ENCODE measurements around the gene FETUB.

The FETUB gene

GRCh38 chr3:186614597-186615483, 25.4 kb upstream of the FETUB start:
- no peak overlapping the region for H2AFZ ChIP-seq (ENCODE audit: insufficient read depth, low read length, poor library complexity)
- H2BK120ac ChIP-seq (ENCODE audit: insufficient read depth, low read length, poor library complexity), result no peak overlapping the region
- DNase-seq, result peak; percentile 58 to 91
- H3K36me3 ChIP-seq (ENCODE audit: control insufficient read depth in 1 of 2, insufficient read depth in 2 of 2, low read length in 2 of 2), result no peaks in the 10 kb centered on the region
- no peak overlapping the region for H2BK5ac ChIP-seq (ENCODE audit: low read depth, low read length, poor library complexity)
- H3K79me2 ChIP-seq (ENCODE audit: control insufficient read depth, insufficient read depth, low read length, poor library complexity), result no peaks in the 10 kb centered on the region
- peaks cover 0 to 2% of the 10 kb centered on the region in 2 experiments for H3K4me1 ChIP-seq (ENCODE audit: control insufficient read depth in 1 of 2, insufficient read depth in 2 of 2, low read length in 2 of 2)
- H2AK5ac ChIP-seq (ENCODE audit: low read length), result no peak overlapping the region
- peaks cover 3% of the 10 kb centered on the region for H3K9me3 ChIP-seq (ENCODE audit: insufficient read depth, low read depth, low read length)
- H3K9ac ChIP-seq (ENCODE audit: low read length), result no peak overlapping the region
- no peak overlapping the region for H3K4ac ChIP-seq (ENCODE audit: low read depth, low read length)
- no CpG with 5 or more reads among the region's 16 CpGs for WGBS (ENCODE audit: extremely low coverage, insufficient coverage, insufficient read length)
- no peak overlapping the region for H3K4me2 ChIP-seq (ENCODE audit: low read length)
- no peaks in the 10 kb centered on the region for H3K27me3 ChIP-seq (ENCODE audit: insufficient read depth, low read length)
- no peak overlapping the region for H2BK12ac ChIP-seq (ENCODE audit: low read length)
- no peak overlapping the region for H3K4me3 ChIP-seq (ENCODE audit: low read depth, low read length)
- H3K79me1 ChIP-seq (ENCODE audit: low read length), result no peaks in the 10 kb centered on the region
- H3K18ac ChIP-seq (ENCODE audit: low read length), result no peak overlapping the region
- H4K8ac ChIP-seq (ENCODE audit: low read depth, low read length), result no peak overlapping the region
- no peak overlapping the region for H3K23ac ChIP-seq (ENCODE audit: low read length)
- H3K27ac ChIP-seq (ENCODE audit: low read depth, low read length), result no peak overlapping the region
- H3K14ac ChIP-seq (ENCODE audit: low read length), result no peak overlapping the region
- H4K12ac ChIP-seq (ENCODE audit: low read depth, low read length), result no peak overlapping the region
- no peak overlapping the region for H4K91ac ChIP-seq (ENCODE audit: low read depth, low read length)

DNA sequence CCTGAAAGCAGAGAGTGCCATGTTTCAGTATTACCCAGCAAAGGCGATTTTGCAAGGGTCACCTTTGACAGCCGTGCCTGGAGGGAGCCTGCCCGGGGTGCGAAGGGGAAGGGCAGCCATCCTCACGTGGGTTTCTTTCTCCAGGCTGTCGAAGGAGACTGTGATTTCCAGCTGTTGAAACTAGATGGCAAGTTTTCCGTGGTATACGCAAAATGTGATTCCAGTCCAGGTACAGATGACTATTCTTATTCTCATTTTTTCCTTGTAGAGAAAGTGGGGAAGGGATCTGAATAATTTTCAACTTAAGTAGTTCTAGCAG, 23.9 kb upstream of the FETUB start:
- Histone ChIP-seq H3K79me1 (ENCODE audit: low read length) (no peaks in the 10 kb centered on the region), H2BK5ac (ENCODE audit: low read depth, low read length, poor library complexity) (no peak overlapping the region), H3K9ac (ENCODE audit: low read length) (no peak overlapping the region), H3K18ac (ENCODE audit: low read length) (no peak overlapping the region), H2AFZ (ENCODE audit: insufficient read depth, low read length, poor library complexity) (no peak overlapping the region), H3K4me1 (ENCODE audit: control insufficient read depth in 1 of 2, insufficient read depth in 2 of 2, low read length in 2 of 2) (peaks cover 0 to 2% of the 10 kb centered on the region in 2 experiments), H3K36me3 (ENCODE audit: control insufficient read depth in 1 of 2, insufficient read depth in 2 of 2, low read length in 2 of 2) (no peaks in the 10 kb centered on the region), H4K91ac (ENCODE audit: low read depth, low read length) (no peak overlapping the region), H3K4ac (ENCODE audit: low read depth, low read length) (no peak overlapping the region), H4K12ac (ENCODE audit: low read depth, low read length) (no peak overlapping the region), H3K4me2 (ENCODE audit: low read length) (no peak overlapping the region), H2BK120ac (ENCODE audit: insufficient read depth, low read length, poor library complexity) (no peak overlapping the region), H3K27me3 (ENCODE audit: insufficient read depth, low read length) (no peaks in the 10 kb centered on the region), H2BK12ac (ENCODE audit: low read length) (no peak overlapping the region), H2AK5ac (ENCODE audit: low read length) (no peak overlapping the region), H4K8ac (ENCODE audit: low read depth, low read length) (no peak overlapping the region), H3K79me2 (ENCODE audit: control insufficient read depth, insufficient read depth, low read length, poor library complexity) (no peaks in the 10 kb centered on the region), H3K4me3 (ENCODE audit: low read depth, low read length) (no peak overlapping the region), H3K27ac (ENCODE audit: low read depth, low read length) (no peak overlapping the region), H3K14ac (ENCODE audit: low read length) (no peak overlapping the region), H3K23ac (ENCODE audit: low read length) (no peak overlapping the region), H3K9me3 (ENCODE audit: insufficient read depth, low read depth, low read length) (peaks cover 3% of the 10 kb centered on the region)
- no peak for DNase-seq
- no CpG with 5 or more reads among the region's 8 CpGs for WGBS (ENCODE audit: extremely low coverage, insufficient coverage, insufficient read length)

DNA sequence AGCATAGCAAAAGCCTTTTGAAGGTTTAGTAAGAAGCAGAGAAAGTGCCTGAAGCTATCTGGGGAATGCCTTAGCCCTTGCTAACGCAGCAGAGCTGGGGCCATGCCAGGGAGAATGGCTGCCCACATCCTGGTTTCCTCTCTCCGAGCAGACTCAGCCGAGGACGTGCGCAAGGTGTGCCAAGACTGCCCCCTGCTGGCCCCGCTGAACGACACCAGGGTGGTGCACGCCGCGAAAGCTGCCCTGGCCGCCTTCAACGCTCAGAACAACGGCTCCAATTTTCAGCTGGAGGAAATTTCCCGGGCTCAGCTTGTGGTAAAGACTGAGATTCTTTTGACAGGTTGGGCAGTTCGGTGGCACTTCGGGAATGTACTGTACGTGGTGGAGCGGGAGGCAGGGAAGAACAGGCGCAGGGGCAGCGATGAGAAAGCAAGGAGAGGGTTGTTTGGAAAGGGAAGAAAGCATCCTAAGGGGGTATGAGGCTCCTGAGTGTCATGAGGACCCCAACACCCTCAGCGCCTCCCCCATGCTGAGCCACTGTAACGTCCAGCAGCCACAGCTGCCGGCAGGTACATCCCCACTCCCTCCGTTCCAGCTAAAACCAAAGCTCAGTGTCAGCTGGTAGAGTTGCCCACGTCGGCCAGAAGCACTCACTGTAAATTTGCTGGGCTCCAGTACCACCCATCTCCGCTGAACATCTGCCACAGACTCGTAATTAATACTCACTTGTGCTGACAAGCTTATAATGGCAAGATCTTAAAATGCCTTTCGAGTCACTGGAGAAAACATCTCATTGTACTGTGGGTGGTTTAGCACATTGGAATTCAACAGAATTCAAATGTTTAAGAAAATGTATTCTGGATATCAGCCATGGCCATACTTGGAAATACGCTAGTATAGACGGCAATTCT, 22.9 kb upstream of the FETUB start:
- Histone ChIP-seq H2AK5ac (ENCODE audit: low read length) (no peak overlapping the region), H4K91ac (ENCODE audit: low read depth, low read length) (no peak overlapping the region), H3K4me2 (ENCODE audit: low read length) (no peak overlapping the region), H4K12ac (ENCODE audit: low read depth, low read length) (no peak overlapping the region), H3K79me2 (ENCODE audit: control insufficient read depth, insufficient read depth, low read length, poor library complexity) (no peaks in the 10 kb centered on the region), H3K4me1 (ENCODE audit: control insufficient read depth in 1 of 2, insufficient read depth in 2 of 2, low read length in 2 of 2) (peaks cover 0 to 2% of the 10 kb centered on the region in 2 experiments), H3K36me3 (ENCODE audit: control insufficient read depth in 1 of 2, insufficient read depth in 2 of 2, low read length in 2 of 2) (no peaks in the 10 kb centered on the region), H3K23ac (ENCODE audit: low read length) (no peak overlapping the region), H3K9ac (ENCODE audit: low read length) (no peak overlapping the region), H3K79me1 (ENCODE audit: low read length) (no peaks in the 10 kb centered on the region), H2BK5ac (ENCODE audit: low read depth, low read length, poor library complexity) (no peak overlapping the region), H2BK120ac (ENCODE audit: insufficient read depth, low read length, poor library complexity) (no peak overlapping the region), H3K9me3 (ENCODE audit: insufficient read depth, low read depth, low read length) (peaks cover 3% of the 10 kb centered on the region), H2BK12ac (ENCODE audit: low read length) (no peak overlapping the region), H3K27me3 (ENCODE audit: insufficient read depth, low read length) (no peaks in the 10 kb centered on the region), H3K18ac (ENCODE audit: low read length) (no peak overlapping the region), H4K8ac (ENCODE audit: low read depth, low read length) (no peak overlapping the region), H3K4ac (ENCODE audit: low read depth, low read length) (no peak overlapping the region), H2AFZ (ENCODE audit: insufficient read depth, low read length, poor library complexity) (no peak overlapping the region), H3K14ac (ENCODE audit: low read length) (no peak overlapping the region), H3K4me3 (ENCODE audit: low read depth, low read length) (no peak overlapping the region), H3K27ac (ENCODE audit: low read depth, low read length) (no peak overlapping the region)
- no CpG with 5 or more reads among the region's 31 CpGs for WGBS (ENCODE audit: extremely low coverage, insufficient coverage, insufficient read length)
- peak; percentile 98 to 100 for DNase-seq

- Histone ChIP-seq H3K14ac (ENCODE audit: low read length) (no peak overlapping the region), H3K23ac (ENCODE audit: low read length) (no peak overlapping the region), H4K8ac (ENCODE audit: low read depth, low read length) (no peak overlapping the region), H3K18ac (ENCODE audit: low read length) (no peak overlapping the region), H4K12ac (ENCODE audit: low read depth, low read length) (no peak overlapping the region), H3K27ac (ENCODE audit: low read depth, low read length) (no peak overlapping the region), H4K91ac (ENCODE audit: low read depth, low read length) (no peak overlapping the region), H3K4me2 (ENCODE audit: low read length) (no peak overlapping the region), H3K36me3 (ENCODE audit: control insufficient read depth in 1 of 2, insufficient read depth in 2 of 2, low read length in 2 of 2) (no peaks in the 10 kb centered on the region), H3K9ac (ENCODE audit: low read length) (no peak overlapping the region), H3K9me3 (ENCODE audit: insufficient read depth, low read depth, low read length) (peaks cover 3% of the 10 kb centered on the region), H3K27me3 (ENCODE audit: insufficient read depth, low read length) (no peaks in the 10 kb centered on the region), H2BK5ac (ENCODE audit: low read depth, low read length, poor library complexity) (no peak overlapping the region), H2BK120ac (ENCODE audit: insufficient read depth, low read length, poor library complexity) (no peak overlapping the region), H3K79me1 (ENCODE audit: low read length) (no peaks in the 10 kb centered on the region), H3K79me2 (ENCODE audit: control insufficient read depth, insufficient read depth, low read length, poor library complexity) (no peaks in the 10 kb centered on the region), H2BK12ac (ENCODE audit: low read length) (no peak overlapping the region), H2AK5ac (ENCODE audit: low read length) (no peak overlapping the region), H3K4me1 (ENCODE audit: control insufficient read depth in 1 of 2, insufficient read depth in 2 of 2, low read length in 2 of 2) (peaks cover 0 to 2% of the 10 kb centered on the region in 2 experiments), H2AFZ (ENCODE audit: insufficient read depth, low read length, poor library complexity) (no peak overlapping the region), H3K4me3 (ENCODE audit: low read depth, low read length) (no peak overlapping the region), H3K4ac (ENCODE audit: low read depth, low read length) (no peak overlapping the region)
- WGBS (ENCODE audit: extremely low coverage, insufficient coverage, insufficient read length), result no CpG with 5 or more reads among the region's 8 CpGs
- DNase-seq, result no peak
These were observed 21.8 kb upstream of the FETUB start for GRCh38 chr3:186618318-186618938.

Data from trophoblast cell (in vitro differentiated cells and primary cell).